Stomach (tissue), 4 donors: ENCODE data around the gene TLNRD1.

Experiments used
- CTCF ChIP-seq, 7 experiments: fragments of 450-650 bp in 4 of 7; fragments of 200-600 bp in 3 of 7; sonication (generic) in 3 of 7; IDR thresholded peaks; one replicate each; pipeline ENCODE4 v1.5.1; 2016 to 2019; ENCODE audit warnings: antibody characterized with exemption in 7 of 7, control low read depth in 2 of 7, mild to moderate bottlenecking in 1 of 7
- POLR2A ChIP-seq, 4 donors: fragments of 450-650 bp; IDR thresholded peaks; one replicate each; pipeline ENCODE4 v1.6.1; 2016; ENCODE audit warnings: antibody characterized with exemption in 4 of 4, control low read depth in 2 of 4, mild to moderate bottlenecking in 1 of 4, moderate library complexity in 1 of 4

GRCh38 chr15:81001152-81002008 is 657 bp downstream of the TLNRD1 start:
- TF ChIP-seq POLR2A (IDR thresholded peaks at IDR 0.05): no peak
- TF ChIP-seq CTCF (IDR thresholded peaks at IDR 0.05): no peak
